HCT116 (cell line): ENCODE data around the gene ZNF433. TPM values are rescaled to one million over a fixed set of nuclear protein-coding genes. Genes with fewer than 3 reads are reported as not detected.

Source experiments
- ATAC-seq: fragments of 200-7000 bp; cut with Tn5 transposase; 2 replicates; pipeline ENCODE4 v1.9.1; 2020; ENCODE audit warnings: mild to moderate bottlenecking, moderate library complexity
- BruUV-seq: library from RNA; stranded (reverse); fragments of 400-500 nt; replicated peaks from 2 replicates; lab custom pipeline; 2021; lab: Mats Ljungman, UMichigan
- CTCF ChIA-PET: fragments of 300-600 bp; sonication (Branson Sonifier 250); formaldehyde crosslinking; loops from one replicate; lab custom pipeline; 2021; ENCODE audit warnings: antibody characterized with exemption; lab: Charles Lee
- POLR2A ChIA-PET: fragments of 300-600, 350-600 bp; sonication (Branson Sonifier 250); formaldehyde crosslinking; loops from one replicate; lab custom pipeline; 2021; ENCODE audit warnings: antibody characterized with exemption; lab: Charles Lee
- RAD21 ChIA-PET, 2 experiments: fragments of 300-600 bp; sonication (Branson Sonifier 250); formaldehyde crosslinking; loops; one replicate each; lab custom pipeline; 2023; ENCODE audit warnings: low total read pairs in 2 of 2; ENCODE audit not compliant: uncharacterized antibody in 2 of 2, unreplicated experiment in 2 of 2, low non-redundant PET in 1 of 2; lab: Charles Lee
- DNase-seq: peaks from one replicate; pipeline ENCODE4 v3.0.0-alpha.2; 2010; ENCODE audit warnings: low read depth, low spot score
- H2AFZ ChIP-seq: fragments of 200-600 bp; shearing (Covaris generic), sonication (generic); 2 replicates; pipeline ENCODE4 v1.6.1; 2017; ENCODE audit warnings: low read depth, mixed run types, mixed read lengths, antibody characterized with exemption, low read length; ENCODE audit not compliant: poor library complexity, severe bottlenecking
- H3K27ac ChIP-seq: 2 replicates; pipeline ENCODE4 v1.5.1; 2012; ENCODE audit warnings: low read depth, low read length
- H3K27me3 ChIP-seq: fragments of 200-600 bp; sonication (generic); 2 replicates; pipeline ENCODE4 v1.6.1; 2016; ENCODE audit warnings: mixed run types, low read length, mixed read lengths; ENCODE audit not compliant: insufficient read depth
- H3K36me3 ChIP-seq, 2 experiments: fragments of 200-500 bp in 1 of 2; fragments of 200-600 bp in 1 of 2; sonication (Bioruptor generic) in 1 of 2; sonication (generic) in 1 of 2; 2 replicates each; pipeline versions ENCODE4 v1.5.1 to v1.6.1; 2014 to 2016; ENCODE audit warnings: low read length in 2 of 2, inconsistent platforms in 1 of 2, mixed read lengths in 1 of 2, mixed run types in 1 of 2; ENCODE audit not compliant: insufficient read depth in 2 of 2, control insufficient read depth in 1 of 2
- H3K4me1 ChIP-seq, 2 experiments: fragments of 200-600 bp in 1 of 2; sonication (generic) in 1 of 2; 2 replicates each; pipeline versions ENCODE4 v1.5.1 to v1.6.1; 2012 to 2017; ENCODE audit warnings: low read length in 2 of 2, inconsistent platforms in 1 of 2, mild to moderate bottlenecking in 1 of 2, mixed read lengths in 1 of 2, mixed run types in 1 of 2, moderate library complexity in 1 of 2; ENCODE audit not compliant: insufficient read depth in 2 of 2, control insufficient read depth in 1 of 2
- H3K4me2 ChIP-seq: fragments of 200-600 bp; sonication (generic); 2 replicates; pipeline ENCODE4 v1.6.1; 2017; ENCODE audit warnings: mixed run types, low read length, mixed read lengths
- H3K4me3 ChIP-seq, 2 experiments: fragments of 200-600 bp in 1 of 2; sonication (generic) in 1 of 2; replicated peaks in 1 of 2; 2 replicates each; pipeline ENCODE4 v1.5.1; 2011 to 2016; ENCODE audit warnings: low read length in 2 of 2, control low read depth in 1 of 2, low read depth in 1 of 2, mild to moderate bottlenecking in 1 of 2, mixed read lengths in 1 of 2, mixed run types in 1 of 2
- H3K79me2 ChIP-seq: fragments of 200-600 bp; sonication (generic); 2 replicates; pipeline ENCODE4 v1.6.1; 2017; ENCODE audit warnings: mild to moderate bottlenecking, mixed run types, low read length, moderate library complexity, mixed read lengths; ENCODE audit not compliant: insufficient read depth
- H3K9ac ChIP-seq: fragments of 200-600 bp; sonication (generic); 2 replicates; pipeline ENCODE4 v1.6.1; 2016; ENCODE audit warnings: low read length, mixed read lengths
- H3K9me2 ChIP-seq: fragments of 200-600 bp; sonication (generic), shearing (Covaris generic); 2 replicates; pipeline ENCODE4 v1.6.1; 2017; ENCODE audit warnings: mixed run types, mild to moderate bottlenecking, moderate library complexity; ENCODE audit not compliant: insufficient read depth
- H3K9me3 ChIP-seq, 2 experiments: fragments of 200-500 bp in 1 of 2; fragments of 200-600 bp in 1 of 2; sonication (Bioruptor generic) in 1 of 2; sonication (generic) in 1 of 2; 2 replicates each; pipeline ENCODE4 v1.6.1; 2014 to 2017; ENCODE audit warnings: low read length in 2 of 2, mixed read lengths in 2 of 2, inconsistent platforms in 1 of 2, low read depth in 1 of 2, mild to moderate bottlenecking in 1 of 2, mixed run types in 1 of 2, moderate library complexity in 1 of 2; ENCODE audit not compliant: control insufficient read depth in 1 of 2, insufficient read depth in 1 of 2
- H4K20me1 ChIP-seq: fragments of 200-600 bp; sonication (generic), shearing (Covaris generic); 2 replicates; pipeline ENCODE4 v1.6.1; 2017; ENCODE audit warnings: mixed run types, mild to moderate bottlenecking, moderate library complexity; ENCODE audit not compliant: insufficient read depth
- ATF3 ChIP-seq: IDR thresholded peaks from 2 replicates; pipeline ENCODE4 v1.6.1; 2012
- CTCF ChIP-seq, 3 experiments: fragments of 200-600 bp in 1 of 3; sonication (generic) in 1 of 3; IDR thresholded peaks in 2 of 3; conservative IDR thresholded peaks in 1 of 3; 2 replicates each; pipeline ENCODE4 v1.5.1; 2012 to 2017; ENCODE audit warnings: low read depth in 2 of 3, low read length in 2 of 3, antibody characterized with exemption in 1 of 3, borderline replicate concordance in 1 of 3, control low read depth in 1 of 3, mild to moderate bottlenecking in 1 of 3, mixed read lengths in 1 of 3, mixed run types in 1 of 3, moderate library complexity in 1 of 3; ENCODE audit not compliant: insufficient read depth in 1 of 3
- EGR1 ChIP-seq: IDR thresholded peaks from 2 replicates; pipeline ENCODE4 v1.6.1; 2012; ENCODE audit warnings: low read depth
- ELF1 ChIP-seq: IDR thresholded peaks from 2 replicates; pipeline ENCODE4 v1.6.1; 2012; ENCODE audit warnings: low read depth, borderline replicate concordance
- EZH2 ChIP-seq: fragments of 200-600 bp; sonication (generic); IDR thresholded peaks from 2 replicates; pipeline ENCODE4 v1.6.1; 2017; ENCODE audit warnings: antibody characterized with exemption, mixed run types
- JUND ChIP-seq: IDR thresholded peaks from 2 replicates; pipeline ENCODE4 v1.6.1; 2012
- MAX ChIP-seq: IDR thresholded peaks from 2 replicates; pipeline ENCODE4 v1.6.1; 2012
- POLR2AphosphoS5 ChIP-seq: IDR thresholded peaks from 2 replicates; pipeline ENCODE4 v1.6.1; 2011; ENCODE audit warnings: mild to moderate bottlenecking, low read depth, low read length, moderate library complexity
- SIN3A ChIP-seq: IDR thresholded peaks from 2 replicates; pipeline ENCODE4 v1.6.1; 2012; ENCODE audit warnings: low read depth
- SP1 ChIP-seq: IDR thresholded peaks from 2 replicates; pipeline ENCODE4 v1.6.1; 2012; ENCODE audit warnings: low read depth
- SRF ChIP-seq: IDR thresholded peaks from 2 replicates; pipeline ENCODE4 v1.6.1; 2012; ENCODE audit warnings: low read depth
- YY1 ChIP-seq: IDR thresholded peaks from 2 replicates; pipeline ENCODE4 v1.6.1; 2011; ENCODE audit warnings: low read length, low read depth, moderate library complexity, mild to moderate bottlenecking; ENCODE audit not compliant: insufficient replicate concordance; ENCODE audit errors: extremely low read depth
- ZBTB33 ChIP-seq: IDR thresholded peaks from 2 replicates; pipeline ENCODE4 v1.6.1; 2011; ENCODE audit warnings: mild to moderate bottlenecking, low read length, moderate library complexity; ENCODE audit not compliant: insufficient replicate concordance; ENCODE audit errors: extremely low read depth
- intact Hi-C: fragments of 100-400 bp; cut with micrococcal nuclease; formaldehyde crosslinking; loops from 2 replicates; pipeline ENCODE4 v1.10.0; 2022
- total RNA-seq: library from RNA; stranded (reverse); gene quantifications from one replicate; pipeline ENCODE4 v1.2.1, GENCODE V29; 2021; ENCODE audit not compliant: unreplicated experiment

ZNF433 gene
- total RNA-seq, 1 experiment from 2014 or later, result not detected

- no peak for TF ChIP-seq MAX
- no peak for TF ChIP-seq ATF3
- no peak for TF ChIP-seq POLR2AphosphoS5
- TF ChIP-seq SIN3A, result no peak
- no peak for TF ChIP-seq CTCF (IDR thresholded peaks at IDR 0.05 in 2 of 3, conservative IDR thresholded peaks at IDR 0.05 in 1 of 3; ENCODE audit: borderline replicate concordance in 1 of 3, insufficient read depth in 1 of 3, low read depth in 2 of 3, low read length in 2 of 3)
- TF ChIP-seq YY1, result no peak
- TF ChIP-seq EGR1, result no peak
- no peak for TF ChIP-seq JUND
- TF ChIP-seq ZBTB33, result no peak
- TF ChIP-seq, all 23 proteins: peak for 0
These were observed 20.3 kb upstream of the ZNF433 start (continued) for GRCh38 chr19:12055784-12056183.

GRCh38 chr19:12052497-12053169, 17.2 kb upstream of the ZNF433 start, which contains the start of gene ZNF878:
ZNF878 (minus strand) TSS chr19:12052961; CDS start chr19:12052801, 160 bp downstream.
- Histone ChIP-seq H3K4me2 (no peak within 1 kb of the TSS), H3K4me3 (no peak within 1 kb of the TSS), H3K9me3 (peaks cover 0 to 12% of the 10 kb centered on the region in 2 experiments; a peak in 2 of 4 replicates), H4K20me1 (no peaks in the 10 kb centered on the region), H3K36me3 (no peaks in the 10 kb centered on the region), H3K27ac (no peak within 1 kb of the TSS), H3K9me2 (no peaks in the 10 kb centered on the region), H3K4me1 (no peaks in the 10 kb centered on the region), H3K9ac (no peak within 1 kb of the TSS), H3K27me3 (no peaks in the 10 kb centered on the region), H2AFZ (no peak within 1 kb of the TSS), H3K79me2 (no peaks in the 10 kb centered on the region)
- TF ChIP-seq SP1, result no peak
- no peak for TF ChIP-seq ELF1
- TF ChIP-seq SRF, result no peak
- TF ChIP-seq EZH2, result no peak
- ChIA-PET CTCF (no interaction called here), RAD21 (no interaction called here), POLR2A (no interaction called here)
- no peak for DNase-seq
- intact Hi-C loops, result no loop called here
- ATAC-seq, result no peak
- BruUV-seq, result no TSS peak
